Stimulated activated CD4-positive, alpha-beta T cell treated with anti-CD3 and anti-CD28 coated beads, TNF-alpha, amount 100 ng/mL, for 1 hour (primary cell): Measurements from ENCODE around the gene IFNGR1.
"Not testable (repeated sequence)": the region's sequence is repeated elsewhere in the genome, so short reads cannot be mapped to it uniquely, and the experiment has no call there.

Experiments
- DNase-seq, 3 donors: peaks; one replicate each; pipeline ENCODE4 v3.0.0-alpha.2; 2020; ENCODE audit warnings: low read depth in 3 of 3, low spot score in 1 of 3

Gene IFNGR1

DNA sequence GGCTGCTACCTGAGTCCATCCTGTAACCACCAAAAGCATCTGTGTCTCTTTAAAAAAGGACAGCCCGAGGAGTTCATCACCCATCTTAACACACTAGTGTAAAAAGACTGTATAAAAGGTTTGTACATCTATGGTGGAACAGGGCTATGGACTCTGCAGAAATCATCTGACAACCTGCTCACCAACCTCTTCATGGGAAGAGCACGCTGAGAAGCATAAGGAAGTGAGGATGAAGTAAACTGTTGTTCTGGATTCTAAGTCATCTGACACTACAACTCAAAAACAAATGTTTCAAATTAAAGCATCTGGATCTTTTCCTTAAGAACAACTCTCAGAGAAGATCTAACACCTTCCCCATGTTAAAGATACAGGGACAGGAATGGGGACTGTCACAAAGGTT is 5.4 kb downstream of the IFNGR1 start:
- no peak for DNase-seq

DNA sequence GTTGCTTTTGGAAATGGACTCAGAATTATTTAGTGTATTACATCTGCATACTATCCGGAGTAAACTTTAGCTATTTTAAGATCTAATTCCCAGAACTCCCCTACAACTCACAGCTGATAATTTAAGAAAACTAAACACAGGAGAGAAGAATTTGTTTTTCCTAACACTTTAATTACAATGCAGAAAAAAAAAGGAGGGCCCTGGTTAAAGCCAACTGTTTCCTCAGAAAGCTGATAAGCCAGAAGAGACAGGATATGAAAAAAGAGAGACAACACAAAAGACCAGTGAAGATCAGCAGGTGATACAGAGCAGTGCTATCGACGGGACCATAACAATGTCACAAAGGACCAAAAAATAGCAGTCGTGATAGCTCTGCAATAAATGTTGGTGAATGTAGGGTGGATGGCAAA is 5.8 kb downstream of the IFNGR1 start:
- no peak for DNase-seq

DNA sequence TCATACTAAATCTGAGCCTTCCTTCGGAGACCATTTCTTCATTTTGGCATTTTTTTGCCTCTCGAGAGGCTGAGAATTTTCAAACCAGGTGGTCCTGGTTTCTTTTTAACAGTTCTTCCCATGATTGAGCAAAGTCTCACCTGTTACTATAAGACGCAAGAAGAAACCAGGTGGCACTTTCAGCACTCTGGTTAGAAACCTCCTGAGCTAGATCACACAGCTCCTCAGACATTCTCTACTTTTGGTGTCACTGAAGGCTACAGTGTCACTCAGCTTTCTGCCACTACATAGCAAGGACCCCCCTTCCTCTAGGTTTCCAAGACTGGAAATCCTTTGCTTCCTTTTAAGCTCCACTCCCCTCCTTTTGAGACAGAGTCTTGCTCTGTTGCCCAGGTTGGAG is 7.3 kb downstream of the IFNGR1 start:
- no peak for DNase-seq

DNA sequence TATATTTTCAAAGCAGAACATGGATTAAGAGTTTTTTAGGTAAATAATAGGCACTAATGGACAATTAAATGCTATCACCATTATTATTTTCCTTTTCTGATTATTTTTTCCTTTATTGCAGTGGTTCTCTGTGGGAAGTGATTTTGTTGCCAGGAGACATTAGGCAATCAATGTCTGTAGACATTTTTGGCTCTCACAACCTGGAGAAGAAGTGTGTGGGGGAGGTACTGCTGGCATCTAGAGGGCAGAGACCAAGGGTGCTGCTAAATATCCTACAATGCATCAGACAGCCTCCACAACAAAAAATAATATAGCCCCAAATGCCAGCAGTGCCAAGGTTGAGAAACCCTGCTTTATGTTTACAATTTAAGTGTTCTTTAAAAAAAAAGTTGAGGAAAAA is 8.3 kb downstream of the IFNGR1 start:
- DNase-seq: no peak

DNA sequence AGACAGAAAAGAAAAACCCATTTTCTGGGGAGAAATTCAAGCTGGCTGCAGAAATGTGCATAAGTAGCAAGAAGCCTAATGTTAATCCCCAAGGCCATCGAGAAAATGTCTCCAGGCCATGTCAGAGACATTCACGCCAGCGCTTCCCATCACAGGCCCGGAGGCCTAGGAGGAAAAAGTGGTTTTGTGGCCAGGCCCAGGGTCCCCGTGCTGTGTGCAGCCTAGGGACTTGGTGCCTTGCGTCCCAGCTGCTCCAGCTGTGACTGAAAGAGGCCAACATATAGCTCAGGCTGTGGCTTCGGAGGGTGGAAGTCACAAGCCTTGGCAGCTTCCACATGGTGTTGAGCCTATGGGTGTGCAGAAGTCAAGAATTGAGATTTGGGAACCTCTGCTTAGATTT is 10.9 kb downstream of the IFNGR1 start:
- no peak for DNase-seq

DNA sequence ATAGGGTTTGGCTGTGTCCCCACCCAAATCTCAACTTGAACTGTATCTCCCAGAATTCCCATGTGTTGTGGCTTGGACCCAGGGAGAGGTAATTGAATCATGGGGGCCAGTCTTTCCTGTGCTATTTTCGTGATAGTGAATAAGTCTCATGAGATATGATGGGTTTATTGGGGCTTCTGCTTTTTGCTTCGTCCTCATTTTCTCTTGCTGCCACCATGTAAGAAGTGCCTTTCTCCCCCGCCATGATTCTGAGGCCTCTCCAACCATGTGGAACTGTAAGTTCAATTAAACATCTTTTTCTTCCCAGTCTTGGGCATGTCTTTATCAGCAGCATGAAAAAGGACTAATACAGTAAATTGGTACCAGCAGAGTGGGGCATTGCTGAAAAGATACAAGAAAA is 11.7 kb downstream of the IFNGR1 start:
- DNase-seq: not testable (repeated sequence)

DNA sequence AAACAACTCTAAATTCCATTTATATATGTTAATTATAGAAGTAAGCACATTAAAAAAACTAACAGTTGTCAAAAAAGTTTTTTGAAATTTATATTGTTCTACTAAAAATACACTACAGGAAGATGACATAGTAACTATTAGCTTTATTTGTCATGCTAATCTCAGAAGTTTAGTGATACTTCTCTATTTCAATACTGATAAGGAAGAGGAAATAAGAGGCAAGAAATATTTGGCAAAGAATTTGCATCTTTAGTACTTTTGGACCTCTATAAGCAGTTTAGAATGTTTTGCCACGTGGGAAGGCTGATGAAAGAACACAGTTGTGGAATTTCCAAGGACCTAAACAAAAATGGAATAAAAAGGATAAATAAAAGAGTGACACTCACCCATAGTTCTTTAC is 12.6 kb downstream of the IFNGR1 start:
- no peak for DNase-seq

DNA sequence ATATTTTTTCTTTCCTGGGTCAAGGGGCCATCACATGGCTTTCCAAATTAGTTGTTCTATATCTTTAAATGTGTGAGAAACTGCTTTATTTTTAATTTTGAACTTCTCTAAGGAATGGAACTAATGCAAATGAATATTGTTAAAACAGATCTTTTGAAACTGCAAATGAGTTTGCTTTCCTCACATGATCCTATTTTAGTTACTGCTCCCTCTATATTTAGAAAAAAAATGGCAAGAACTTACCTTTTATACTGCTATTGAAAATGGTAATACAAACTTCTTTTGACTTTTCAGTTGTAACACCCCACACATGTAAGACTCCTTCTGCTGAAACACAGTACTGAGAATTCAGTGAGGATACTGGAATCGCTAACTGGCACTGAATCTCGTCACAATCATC is 15.9 kb downstream of the IFNGR1 start:
- no peak for DNase-seq

DNA sequence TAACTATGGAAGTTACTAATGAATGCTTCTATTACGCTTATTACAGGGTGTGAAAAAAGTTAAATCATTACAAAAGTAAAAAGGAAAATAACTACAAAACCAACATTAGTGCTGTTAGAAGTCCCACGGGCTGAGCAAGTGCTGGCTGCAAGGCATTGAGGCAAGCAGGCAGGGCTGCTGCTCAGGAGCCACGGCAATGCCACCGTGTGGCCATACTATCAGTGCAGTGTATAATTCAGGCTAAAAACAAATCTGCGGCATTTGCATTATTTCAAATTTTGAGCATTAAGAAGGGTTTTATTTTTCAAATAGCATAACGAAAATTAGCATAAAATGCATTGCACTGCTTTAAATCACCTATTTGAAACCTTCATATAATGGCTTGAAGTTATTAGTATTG is 17.1 kb downstream of the IFNGR1 start:
- no peak for DNase-seq

DNA sequence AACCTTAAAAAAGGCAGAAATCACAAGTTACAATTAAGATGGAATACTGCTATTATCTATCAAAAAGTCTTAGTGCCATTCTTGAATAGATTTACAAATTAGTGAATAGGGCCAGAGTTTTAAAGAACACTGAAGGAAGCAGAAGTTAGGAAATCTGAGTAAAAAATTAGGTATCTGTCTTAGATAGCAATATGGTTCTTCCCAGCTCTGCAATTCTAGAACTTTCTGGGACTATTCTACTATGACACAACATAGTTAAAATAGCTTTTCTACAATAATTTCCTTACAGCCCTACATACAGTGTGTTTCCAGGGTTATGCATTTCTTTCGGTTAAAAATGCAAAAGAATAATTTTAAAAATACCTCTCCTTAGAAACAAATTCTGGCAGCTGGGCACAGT is 18.2 kb downstream of the IFNGR1 start:
- DNase-seq: no peak

DNA sequence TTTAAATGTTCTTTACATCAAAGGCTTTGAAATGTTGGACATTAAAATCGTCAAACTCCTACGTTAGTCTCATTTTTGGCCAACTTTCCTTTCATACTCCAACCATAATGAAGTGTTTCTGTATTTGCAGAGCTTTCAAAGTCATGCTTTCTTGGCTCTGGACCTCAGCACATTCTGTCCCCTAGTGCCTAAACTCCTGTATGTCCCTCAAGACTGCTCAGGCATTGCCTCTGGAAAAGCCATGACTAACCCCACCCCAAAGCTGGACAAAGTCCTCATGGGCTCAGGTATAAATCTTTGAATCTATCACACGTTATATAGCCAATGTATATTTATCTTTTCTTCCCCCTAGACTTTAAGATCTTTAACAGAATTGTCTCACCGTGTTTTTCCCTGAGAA is 18.9 kb downstream of the IFNGR1 start:
- DNase-seq: no peak

DNA sequence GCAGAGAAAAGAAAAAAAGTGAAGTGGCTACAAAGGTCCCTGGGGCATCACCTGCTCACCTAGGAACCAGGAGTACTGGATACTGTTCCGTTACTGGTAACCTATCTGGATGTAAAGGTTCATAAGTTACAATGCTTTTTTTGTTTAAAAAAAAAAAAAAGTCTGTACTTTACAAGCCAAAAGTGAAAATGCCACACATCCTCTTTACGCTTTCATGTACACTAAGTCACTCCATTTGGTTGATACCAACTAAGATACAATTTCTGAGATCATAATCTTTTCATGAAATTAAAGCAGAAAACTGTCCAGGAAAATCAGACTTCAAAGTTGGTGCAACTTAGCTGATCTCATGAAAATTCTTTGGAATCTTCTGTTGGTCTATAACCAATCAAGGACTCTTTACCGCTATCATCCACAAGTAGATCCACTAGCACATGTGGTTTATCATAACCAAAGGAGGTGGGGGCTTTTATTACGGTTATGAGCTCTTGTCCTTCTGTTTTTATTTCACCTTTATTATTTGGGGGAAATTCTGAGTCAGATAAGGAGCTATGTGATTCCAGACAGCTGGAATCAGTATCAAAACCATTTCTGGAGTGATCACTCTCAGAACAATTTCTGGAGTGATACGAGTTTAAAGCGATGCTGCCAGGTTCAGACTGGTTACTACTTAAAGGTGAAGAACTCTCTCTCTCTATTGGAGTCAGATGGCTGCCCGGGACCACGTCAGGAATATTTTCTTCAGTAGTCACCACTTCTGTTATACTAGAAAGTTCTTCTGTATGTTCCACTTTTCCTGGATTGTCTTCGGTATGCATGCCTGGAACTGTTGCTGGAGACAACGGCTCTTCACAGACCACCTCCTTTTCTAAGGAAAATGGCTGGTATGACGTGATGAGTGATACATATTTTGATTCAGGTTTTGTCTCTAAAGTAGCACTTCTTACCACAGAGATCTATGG is 21.2 kb downstream of the IFNGR1 start:
- no peak for DNase-seq

DNA sequence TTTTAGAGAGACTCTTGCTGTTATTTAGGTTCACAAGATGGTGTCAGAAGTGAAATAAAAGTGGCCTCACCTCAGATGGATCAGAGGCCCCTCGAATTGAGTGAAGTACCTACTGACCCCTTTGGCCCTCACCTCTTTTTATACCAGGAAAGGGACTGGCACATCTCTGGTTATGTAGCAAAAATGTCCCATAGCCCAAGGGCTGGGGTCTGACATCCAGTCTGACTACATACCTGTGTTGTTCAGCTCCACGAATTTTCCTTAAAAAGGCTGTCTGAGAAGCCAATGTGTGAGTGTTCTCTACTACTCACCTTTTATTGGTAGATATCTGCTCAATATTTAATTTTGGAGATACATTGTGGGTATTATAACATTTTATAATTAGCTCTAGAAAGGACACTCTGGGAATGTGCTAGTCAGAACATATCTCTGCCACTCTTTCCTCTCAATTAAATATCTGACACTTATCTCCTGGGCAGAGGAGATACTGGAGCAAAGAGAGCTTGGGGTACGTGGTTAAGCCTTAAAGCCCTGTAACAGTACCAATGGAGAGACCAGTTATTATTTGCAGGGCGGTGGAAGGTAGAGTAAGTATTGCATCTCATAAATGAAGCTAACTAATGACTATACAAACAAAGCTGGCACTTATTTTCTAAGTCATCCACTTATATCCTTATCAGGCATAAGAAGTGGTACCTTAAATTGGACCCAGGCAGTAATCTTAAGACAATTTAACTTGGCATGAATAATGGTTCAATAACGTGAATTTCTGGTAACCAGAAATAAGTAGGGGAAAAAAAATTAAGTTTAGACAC is 25.7 kb downstream of the IFNGR1 start:
- no peak for DNase-seq

DNA sequence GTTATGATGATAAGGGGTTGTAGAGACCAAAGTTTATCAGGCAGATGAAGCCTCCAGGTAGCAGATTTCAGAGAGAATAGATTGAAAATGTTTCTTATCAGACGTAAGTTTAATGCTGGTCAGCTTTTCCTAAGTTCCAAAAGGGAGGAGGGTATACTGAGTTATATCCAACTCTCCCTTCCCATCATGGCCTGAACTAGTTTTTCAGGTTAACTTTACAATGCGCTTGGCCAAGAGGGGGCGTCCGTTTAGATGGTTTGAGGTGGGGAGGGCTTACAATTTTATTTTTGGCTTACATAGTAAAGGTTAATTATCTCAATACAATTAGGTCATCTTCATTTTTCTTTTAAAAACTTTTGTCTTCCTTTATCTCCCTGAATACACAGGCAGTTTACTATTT is 26.4 kb downstream of the IFNGR1 start:
- DNase-seq: no peak

DNA sequence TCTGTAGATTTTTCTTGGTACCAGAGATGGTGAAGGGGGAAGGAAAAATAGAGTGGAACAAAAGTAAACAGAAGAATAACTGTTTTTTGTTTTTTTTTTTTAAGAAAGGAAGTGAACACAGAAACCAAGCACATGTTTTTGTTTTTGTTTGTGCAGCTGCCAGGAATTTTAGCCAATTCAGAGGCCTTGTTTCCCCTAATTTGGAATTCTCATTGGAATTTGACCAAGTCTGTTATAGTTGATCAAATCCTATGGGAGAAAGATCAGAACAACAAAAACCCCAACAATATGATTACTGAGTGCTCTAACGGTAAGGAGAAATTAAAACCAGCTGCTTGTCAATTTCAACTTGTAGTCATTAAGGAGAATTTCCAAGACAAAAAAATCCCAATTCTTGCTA is 27.5 kb downstream of the IFNGR1 start:
- DNase-seq: no peak

DNA sequence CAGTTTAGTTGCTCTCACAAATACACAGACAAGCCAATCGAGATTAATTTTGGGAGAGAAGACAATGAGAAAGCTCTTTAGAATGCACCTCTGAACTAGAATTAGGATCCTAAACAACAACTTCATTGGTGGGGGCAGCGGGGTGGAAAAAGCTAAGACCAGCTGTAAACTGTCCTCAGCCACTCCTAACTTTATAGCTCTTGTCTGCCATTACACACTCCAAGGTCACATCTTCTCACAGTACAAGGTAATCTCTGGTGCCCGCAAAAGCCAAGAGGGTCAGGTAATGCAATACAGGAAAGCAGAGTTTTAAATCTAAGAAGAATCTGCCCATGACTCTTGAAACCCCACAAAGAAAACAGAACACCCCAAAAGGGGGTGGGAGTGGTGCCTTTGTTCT is 27.9 kb downstream of the IFNGR1 start:
- DNase-seq: no peak

DNA sequence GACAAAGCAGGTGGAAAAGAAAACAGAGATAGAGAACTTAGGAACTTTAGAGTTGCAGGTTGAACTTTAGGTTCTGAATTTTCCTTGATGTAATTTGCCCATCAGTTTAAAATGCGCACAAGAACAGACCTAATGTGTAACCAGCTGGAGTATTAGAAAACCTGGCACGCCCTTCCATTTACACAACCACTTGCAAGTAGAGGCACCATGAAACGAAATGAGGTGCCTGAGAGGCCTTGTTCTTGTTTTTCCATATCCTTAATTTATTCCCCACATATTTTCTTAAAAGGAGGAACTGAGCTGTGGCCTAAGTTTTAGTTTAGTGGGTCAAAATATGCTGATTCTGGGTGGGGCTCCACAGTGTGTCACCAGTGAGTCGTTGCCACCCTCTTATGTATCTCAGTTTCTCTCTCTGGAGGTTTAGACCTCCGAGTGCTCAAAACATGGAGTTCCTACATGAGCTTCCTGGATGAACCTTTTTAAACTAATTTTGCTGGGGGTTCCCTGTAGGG is 28.5 kb downstream of the IFNGR1 start:
- no peak for DNase-seq

DNA sequence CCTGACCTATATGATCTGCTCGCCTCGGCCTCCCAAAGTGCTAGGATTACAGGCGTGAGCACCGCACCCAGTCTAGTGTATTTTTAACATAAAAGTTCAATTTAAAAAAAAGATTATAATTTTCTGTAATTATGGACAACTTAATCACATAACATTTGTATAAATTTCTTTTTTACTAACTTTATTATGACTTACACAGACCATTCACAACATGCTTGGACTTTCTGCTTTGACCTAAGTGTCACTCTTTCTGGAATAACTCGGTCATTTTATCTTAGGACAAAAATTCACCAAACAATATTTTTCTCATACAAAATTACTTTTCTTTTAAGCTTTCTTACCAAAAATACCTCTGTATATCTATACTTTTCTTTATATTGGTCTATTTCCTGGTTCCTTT is 30.3 kb downstream of the IFNGR1 start:
- no peak for DNase-seq

DNA sequence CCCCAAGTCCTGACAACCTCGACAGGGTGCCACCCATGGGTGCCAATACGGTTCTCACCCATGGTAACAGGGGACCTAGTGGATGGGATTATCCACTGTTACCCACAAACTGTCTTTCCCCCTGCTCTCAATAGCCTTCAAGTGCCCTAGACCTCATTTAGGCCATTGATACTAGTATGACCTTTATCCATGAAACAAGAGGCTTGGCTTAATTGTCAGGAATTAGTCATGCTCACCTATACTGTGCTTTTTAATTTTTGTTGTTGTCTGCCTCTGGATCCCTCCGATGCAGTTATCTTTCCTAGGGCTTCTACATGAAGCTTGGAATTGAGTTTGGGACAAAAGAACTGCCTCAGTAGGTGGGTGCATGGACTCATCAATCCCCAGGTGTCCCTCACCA is 33.9 kb downstream of the IFNGR1 start:
- DNase-seq: no peak

DNA sequence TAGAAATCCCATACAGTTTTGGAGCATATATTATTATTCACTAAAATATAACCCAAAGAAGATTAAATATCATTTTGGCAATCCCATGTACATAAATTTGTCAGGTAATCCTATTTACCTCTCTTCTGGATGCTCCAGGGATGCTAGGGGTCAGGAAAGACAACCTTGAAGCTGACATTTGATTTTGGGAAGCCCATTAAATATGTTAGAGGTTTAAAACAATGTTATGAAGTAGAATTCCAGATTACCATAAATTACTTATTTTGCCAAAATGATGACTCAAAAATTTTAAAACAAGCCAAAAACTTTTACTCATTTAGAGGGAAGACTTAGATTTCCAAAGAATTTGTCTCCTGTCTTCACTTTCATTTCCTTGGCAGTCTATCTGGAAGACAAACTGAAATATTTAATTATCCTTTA is 36.5 kb downstream of the IFNGR1 start:
- DNase-seq: no peak

DNA sequence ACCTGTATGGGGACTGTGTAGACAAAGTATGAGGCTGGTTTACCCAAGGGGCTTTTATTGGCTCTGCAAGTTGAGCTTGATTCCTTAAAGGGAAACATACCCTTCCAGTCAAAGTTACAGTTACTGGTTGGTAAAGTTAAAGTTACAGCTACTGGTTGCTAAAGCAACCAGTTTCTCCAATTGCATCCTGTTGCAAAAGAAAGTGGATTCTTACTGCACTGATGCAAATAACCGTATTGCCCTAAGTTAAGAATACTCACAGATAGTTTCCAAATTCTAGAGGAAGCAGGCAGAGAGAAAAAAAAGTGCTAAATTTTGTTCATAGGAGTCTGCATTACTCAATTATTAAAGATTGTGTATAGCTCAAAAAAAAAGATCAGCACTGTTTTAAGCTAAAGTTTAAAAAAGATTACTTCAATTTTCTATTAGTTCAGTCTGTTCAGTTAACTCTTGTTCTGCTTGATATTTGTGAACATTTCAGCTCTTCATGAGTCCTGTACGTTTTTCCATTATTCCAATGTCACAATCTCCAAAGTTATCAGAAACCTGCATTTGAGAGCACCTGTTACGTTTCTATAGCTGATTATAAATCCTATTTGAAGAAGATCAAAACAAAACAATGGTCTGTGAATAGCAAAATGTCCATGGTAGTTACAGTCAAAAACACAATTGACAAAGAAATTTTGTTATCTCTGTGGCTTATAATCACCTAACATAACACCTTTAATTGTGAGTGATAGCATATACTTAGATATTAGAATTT is 37.1 kb downstream of the IFNGR1 start:
- DNase-seq: no peak
